Nephron progenitor cell (in vitro differentiated cells): ENCODE data around the gene CYRIA.

ENCODE experiments used
- DNase-seq: peaks from one replicate; pipeline ENCODE4 v3.0.0; 2021
- H3K27ac Mint-ChIP-seq: 2 replicates; pipeline ENCODE4 v1.8.0; 2021; ENCODE audit warnings: mild to moderate bottlenecking, moderate library complexity, mixed read lengths
- H3K27me3 Mint-ChIP-seq: 2 replicates; pipeline ENCODE4 v1.8.0; 2021; ENCODE audit warnings: mild to moderate bottlenecking, low read depth, mixed read lengths; ENCODE audit not compliant: poor library complexity
- H3K36me3 Mint-ChIP-seq: 2 replicates; pipeline ENCODE4 v1.8.0; 2021; ENCODE audit warnings: low read depth, mixed read lengths
- H3K4me1 Mint-ChIP-seq: 2 replicates; pipeline ENCODE4 v1.8.0; 2021; ENCODE audit warnings: mixed read lengths
- H3K4me3 Mint-ChIP-seq: 2 replicates; pipeline ENCODE4 v1.8.0; 2021; ENCODE audit warnings: mild to moderate bottlenecking, moderate library complexity, mixed read lengths
- H3K9me3 Mint-ChIP-seq: 2 replicates; pipeline ENCODE4 v1.8.0; 2021; ENCODE audit warnings: mild to moderate bottlenecking, moderate library complexity, mixed read lengths
- TF ChIP-seq, protein P1 (sequence below): fragments of 200-600 bp; sonication (generic); IDR thresholded peaks from 2 replicates; pipeline ENCODE4 v1.5.0; 2021; ENCODE audit warnings: antibody characterized with exemption

CYRIA gene

GRCh38 chr2:16665748-16666448, at the start of gene CYRIA:
CYRIA (minus strand) TSS chr2:16665834; CDS start chr2:16588119, 77,715 bp downstream.
- peak; percentile 81 for DNase-seq
- H3K27ac Mint-ChIP-seq: no peak within 1 kb of the TSS
- no peaks in the 10 kb centered on the region for H3K9me3 Mint-ChIP-seq
- peaks cover 51% of the 10 kb centered on the region for H3K4me1 Mint-ChIP-seq
- TF ChIP-seq, protein P1, sequence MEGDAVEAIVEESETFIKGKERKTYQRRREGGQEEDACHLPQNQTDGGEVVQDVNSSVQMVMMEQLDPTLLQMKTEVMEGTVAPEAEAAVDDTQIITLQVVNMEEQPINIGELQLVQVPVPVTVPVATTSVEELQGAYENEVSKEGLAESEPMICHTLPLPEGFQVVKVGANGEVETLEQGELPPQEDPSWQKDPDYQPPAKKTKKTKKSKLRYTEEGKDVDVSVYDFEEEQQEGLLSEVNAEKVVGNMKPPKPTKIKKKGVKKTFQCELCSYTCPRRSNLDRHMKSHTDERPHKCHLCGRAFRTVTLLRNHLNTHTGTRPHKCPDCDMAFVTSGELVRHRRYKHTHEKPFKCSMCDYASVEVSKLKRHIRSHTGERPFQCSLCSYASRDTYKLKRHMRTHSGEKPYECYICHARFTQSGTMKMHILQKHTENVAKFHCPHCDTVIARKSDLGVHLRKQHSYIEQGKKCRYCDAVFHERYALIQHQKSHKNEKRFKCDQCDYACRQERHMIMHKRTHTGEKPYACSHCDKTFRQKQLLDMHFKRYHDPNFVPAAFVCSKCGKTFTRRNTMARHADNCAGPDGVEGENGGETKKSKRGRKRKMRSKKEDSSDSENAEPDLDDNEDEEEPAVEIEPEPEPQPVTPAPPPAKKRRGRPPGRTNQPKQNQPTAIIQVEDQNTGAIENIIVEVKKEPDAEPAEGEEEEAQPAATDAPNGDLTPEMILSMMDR: no peak
- H3K36me3 Mint-ChIP-seq: no peaks in the 10 kb centered on the region
- peaks cover 64% of the 10 kb centered on the region for H3K27me3 Mint-ChIP-seq
- peak within 1 kb of the TSS; percentile 89 for H3K4me3 Mint-ChIP-seq

DNA sequence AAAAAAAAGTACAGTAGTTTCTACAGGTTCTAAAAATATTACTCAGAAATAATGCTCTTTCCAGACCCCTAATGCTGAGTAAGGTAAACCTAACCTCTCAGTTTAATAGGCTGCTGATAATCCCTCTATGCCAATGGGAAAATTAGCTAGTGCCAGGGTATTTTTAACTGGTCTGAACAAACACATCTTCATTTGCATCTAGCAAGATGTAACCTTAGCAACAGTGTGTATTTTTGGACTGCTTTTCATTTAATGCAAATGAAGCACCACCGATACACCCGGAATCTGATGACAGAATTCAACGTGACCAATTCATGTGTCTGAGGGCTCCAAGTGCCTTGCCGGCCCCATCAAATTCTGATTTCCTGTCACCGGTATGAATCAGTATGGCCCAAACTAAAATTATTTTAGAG, 47.4 kb upstream of the CYRIA start:
- Mint-ChIP-seq H3K27ac (no peak overlapping the region), H3K9me3 (no peaks in the 10 kb centered on the region), H3K36me3 (no peaks in the 10 kb centered on the region), H3K27me3 (peaks cover 20% of the 10 kb centered on the region), H3K4me1 (no peaks in the 10 kb centered on the region), H3K4me3 (no peak overlapping the region)
- no peak for DNase-seq
- TF ChIP-seq, protein P1: no peak

DNA sequence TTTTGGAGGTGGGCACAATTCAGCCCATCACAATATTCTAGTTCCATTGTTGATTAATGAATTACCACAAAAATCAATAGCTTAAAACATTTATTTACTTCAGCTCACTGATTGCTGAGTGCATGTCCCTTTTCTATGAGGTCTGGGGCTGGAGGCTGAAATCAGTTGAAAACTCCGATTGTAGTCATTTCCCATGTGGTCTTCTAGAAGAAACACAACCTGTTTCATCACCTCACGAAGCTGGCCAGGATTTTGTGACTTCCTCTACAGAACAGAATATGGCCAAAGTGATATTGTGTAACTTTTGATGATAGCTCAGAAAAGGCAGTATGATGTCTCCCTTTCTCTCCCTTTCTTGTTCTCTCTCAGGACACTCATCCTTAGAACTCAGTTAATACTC, 44.1 kb upstream of the CYRIA start:
- no peak overlapping the region for H3K4me3 Mint-ChIP-seq
- H3K4me1 Mint-ChIP-seq: no peaks in the 10 kb centered on the region
- H3K27ac Mint-ChIP-seq: no peak overlapping the region
- DNase-seq: no peak
- no peaks in the 10 kb centered on the region for H3K9me3 Mint-ChIP-seq
- peaks cover 19% of the 10 kb centered on the region for H3K27me3 Mint-ChIP-seq
- no peaks in the 10 kb centered on the region for H3K36me3 Mint-ChIP-seq
- TF ChIP-seq, protein P1: no peak

GRCh38 chr2:16708173-16708572, 42.5 kb upstream of the CYRIA start:
- H3K27me3 Mint-ChIP-seq: peaks cover 16% of the 10 kb centered on the region
- H3K4me1 Mint-ChIP-seq: no peaks in the 10 kb centered on the region
- TF ChIP-seq, protein P1: no peak
- no peaks in the 10 kb centered on the region for H3K9me3 Mint-ChIP-seq
- no peak overlapping the region for H3K27ac Mint-ChIP-seq
- no peaks in the 10 kb centered on the region for H3K36me3 Mint-ChIP-seq
- H3K4me3 Mint-ChIP-seq: no peak overlapping the region
- no peak for DNase-seq

DNA sequence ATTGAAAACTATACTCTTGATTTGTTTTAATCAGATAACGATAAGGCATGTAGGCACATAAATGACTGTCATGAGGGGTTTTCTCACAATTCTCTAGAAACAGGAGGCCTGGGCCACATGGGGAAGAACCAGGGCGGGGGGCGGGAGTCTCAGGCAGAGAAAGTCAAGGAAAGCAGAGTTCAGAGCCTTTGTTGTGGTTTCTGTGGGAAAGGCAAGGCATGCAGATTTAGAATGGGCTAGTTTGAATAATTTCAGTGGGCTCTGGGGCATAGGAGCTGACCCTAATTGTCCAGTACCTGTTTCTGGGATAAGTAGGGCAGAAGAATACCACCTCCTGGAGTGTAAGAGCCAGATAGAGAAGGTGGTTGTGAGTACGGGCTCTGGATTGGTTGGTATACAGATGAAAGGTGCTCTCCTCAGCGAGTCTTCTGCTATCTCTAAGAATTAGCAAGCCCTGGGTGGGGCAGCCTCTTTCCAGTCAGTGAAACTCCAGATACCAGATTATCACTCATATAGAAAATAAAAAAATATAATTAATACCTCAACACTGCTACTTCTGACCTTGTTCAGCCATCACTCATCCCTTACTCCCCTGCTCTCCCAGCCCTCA, 41.5 kb upstream of the CYRIA start:
- Mint-ChIP-seq H3K4me1 (no peaks in the 10 kb centered on the region), H3K9me3 (no peaks in the 10 kb centered on the region)
- TF ChIP-seq, protein P1: no peak

More for the DNA sequence above, 41.5 kb upstream of the CYRIA start:
- no peak for DNase-seq
- Mint-ChIP-seq H3K4me3 (no peak overlapping the region), H3K36me3 (no peaks in the 10 kb centered on the region), H3K27ac (no peak overlapping the region), H3K27me3 (peaks cover 15% of the 10 kb centered on the region)
